EL (cell line): ENCODE results near the gene SLC6A17.
A peak's percentile ranks its signal among the peaks of the same experiment; 100 is the strongest.

Source experiments
- DNase-seq: peaks from one replicate; pipeline ENCODE4 v3.0.0-alpha.2; 2016

SLC6A17 gene

GRCh38 chr1:110176299-110176956, 26.1 kb downstream of the SLC6A17 start:
- no peak for DNase-seq

GRCh38 chr1:110177775-110178174, 27.5 kb downstream of the SLC6A17 start:
- DNase-seq = no peak

GRCh38 chr1:110183642-110184167, 33.4 kb downstream of the SLC6A17 start:
- no peak for DNase-seq

GRCh38 chr1:110184446-110184845, 34.2 kb downstream of the SLC6A17 start:
- DNase-seq = no peak

GRCh38 chr1:110185181-110185580, 34.9 kb downstream of the SLC6A17 start:
- DNase-seq = no peak

- no peak for DNase-seq
These were observed 36.3 kb downstream of the SLC6A17 start for GRCh38 chr1:110186558-110186957.

GRCh38 chr1:110187139-110187890, 37.0 kb downstream of the SLC6A17 start:
- DNase-seq = peak; percentile 66

GRCh38 chr1:110188035-110188618, 37.8 kb downstream of the SLC6A17 start:
- DNase-seq = peak; percentile 74

GRCh38 chr1:110189181-110189580, 38.9 kb downstream of the SLC6A17 start:
- DNase-seq = no peak

- DNase-seq = no peak
These were observed 40.1 kb downstream of the SLC6A17 start for GRCh38 chr1:110190282-110190929.

- no peak for DNase-seq
These were observed 42.2 kb downstream of the SLC6A17 start for GRCh38 chr1:110192541-110192940.

GRCh38 chr1:110195196-110195595, 44.9 kb downstream of the SLC6A17 start:
- DNase-seq = no peak

- peak; percentile 46 for DNase-seq
These were observed 46.8 kb downstream of the SLC6A17 start for GRCh38 chr1:110196917-110197765.

GRCh38 chr1:110197905-110198629, 47.8 kb downstream of the SLC6A17 start:
- no peak for DNase-seq

GRCh38 chr1:110198746-110199145, 48.5 kb downstream of the SLC6A17 start:
- DNase-seq = no peak

- no peak for DNase-seq
These were observed 49.9 kb downstream of the SLC6A17 start for GRCh38 chr1:110200190-110200589.

GRCh38 chr1:110200666-110201065, 50.4 kb downstream of the SLC6A17 start:
- peak; percentile 60 for DNase-seq

- DNase-seq = no peak
These were observed 51.0 kb downstream of the SLC6A17 start for GRCh38 chr1:110201157-110201825.

- DNase-seq = peak; percentile 74
These were observed 52.8 kb downstream of the SLC6A17 start for GRCh38 chr1:110203021-110203661.

GRCh38 chr1:110205156-110205555, 54.9 kb downstream of the SLC6A17 start:
- DNase-seq = no peak
